ENCODE measurements around the gene IGF2BP1. TPM values are rescaled to one million over a fixed set of nuclear protein-coding genes. Genes with fewer than 3 reads are reported as not detected.

Gene IGF2BP1
- total RNA-seq, 1 donor from 2014 or later = 260 TPM

GRCh38 chr17:49045376-49045775, 48.2 kb downstream of the IGF2BP1 start:
- TF ChIP-seq EZH2 (IDR thresholded peaks at IDR 0.05; ENCODE audit: insufficient read depth, low read length) (no peak), CTCF (IDR thresholded peaks at IDR 0.05; ENCODE audit: insufficient read depth, low read depth, low read length) (no peak)
- Histone ChIP-seq H3K79me2 (ENCODE audit: insufficient read depth, low read length) (peaks cover 3% of the 10 kb centered on the region), H3K4me2 (ENCODE audit: low read length) (no peak overlapping the region), H2AFZ (ENCODE audit: low read depth, low read length) (no peak overlapping the region), H3K9me3 (ENCODE audit: insufficient read depth, low read depth, low read length) (no peaks in the 10 kb centered on the region), H3K4me1 (ENCODE audit: insufficient read depth, low read length) (peaks cover 7% of the 10 kb centered on the region), H3K27me3 (ENCODE audit: insufficient read depth, low read length) (no peaks in the 10 kb centered on the region), H3K4me3 (ENCODE audit: insufficient read depth, low read depth, low read length) (no peak overlapping the region), H3K27ac (ENCODE audit: low read depth, low read length) (no peak overlapping the region), H4K20me1 (ENCODE audit: insufficient read depth, low read length) (peaks cover 31% of the 10 kb centered on the region), H3K36me3 (ENCODE audit: insufficient read depth, low read length) (peaks cover 78% of the 10 kb centered on the region), H3K9ac (ENCODE audit: low read length) (no peak overlapping the region)
- DNase-seq (ENCODE audit: low read depth) = no peak
- FAIRE-seq = no peak
- Mint-ChIP-seq H3K4me1 (ENCODE audit: low read depth, unreplicated experiment) (peaks cover 7% of the 10 kb centered on the region), H3K36me3 (ENCODE audit: low read depth, unreplicated experiment) (peaks cover 31% of the 10 kb centered on the region), H3K27me3 (ENCODE audit: low read depth, unreplicated experiment) (no peaks in the 10 kb centered on the region), H3K4me3 (ENCODE audit: unreplicated experiment) (no peak overlapping the region), H3K9me3 (ENCODE audit: unreplicated experiment) (no peaks in the 10 kb centered on the region), H3K27ac (ENCODE audit: unreplicated experiment) (peak overlapping the region; percentile 19)

GRCh38 chr17:49046912-49047311, 49.7 kb downstream of the IGF2BP1 start:
- H3K4me3 ChIP-seq (ENCODE audit: insufficient read depth, low read depth, low read length) = no peak overlapping the region
- TF ChIP-seq CTCF (IDR thresholded peaks at IDR 0.05; ENCODE audit: insufficient read depth, low read depth, low read length) (no peak), EZH2 (IDR thresholded peaks at IDR 0.05; ENCODE audit: insufficient read depth, low read length) (no peak)
- H2AFZ ChIP-seq (ENCODE audit: low read depth, low read length) = no peak overlapping the region
- H3K27me3 ChIP-seq (ENCODE audit: insufficient read depth, low read length) = no peaks in the 10 kb centered on the region
- H3K27ac ChIP-seq (ENCODE audit: low read depth, low read length) = no peak overlapping the region
- H3K79me2 ChIP-seq (ENCODE audit: insufficient read depth, low read length) = peaks cover 3% of the 10 kb centered on the region
- H3K4me1 Mint-ChIP-seq (ENCODE audit: low read depth, unreplicated experiment) = peaks cover 7% of the 10 kb centered on the region
- H3K9me3 Mint-ChIP-seq (ENCODE audit: unreplicated experiment) = no peaks in the 10 kb centered on the region
- DNase-seq (ENCODE audit: low read depth) (no peak), FAIRE-seq (no peak)
- H3K9me3 ChIP-seq (ENCODE audit: insufficient read depth, low read depth, low read length) = no peaks in the 10 kb centered on the region
- H3K36me3 ChIP-seq (ENCODE audit: insufficient read depth, low read length) = peaks cover 82% of the 10 kb centered on the region
- H3K27ac Mint-ChIP-seq (ENCODE audit: unreplicated experiment) = no peak overlapping the region
- peaks cover 7% of the 10 kb centered on the region for H3K4me1 ChIP-seq (ENCODE audit: insufficient read depth, low read length)
- H3K4me2 ChIP-seq (ENCODE audit: low read length) = no peak overlapping the region
- no peak overlapping the region for H3K4me3 Mint-ChIP-seq (ENCODE audit: unreplicated experiment)
- peaks cover 26% of the 10 kb centered on the region for H3K36me3 Mint-ChIP-seq (ENCODE audit: low read depth, unreplicated experiment)
- H3K9ac ChIP-seq (ENCODE audit: low read length) = no peak overlapping the region
- H4K20me1 ChIP-seq (ENCODE audit: insufficient read depth, low read length) = peaks cover 31% of the 10 kb centered on the region
- H3K27me3 Mint-ChIP-seq (ENCODE audit: low read depth, unreplicated experiment) = no peaks in the 10 kb centered on the region

- no peak overlapping the region for H3K4me2 ChIP-seq (ENCODE audit: low read length)
- Mint-ChIP-seq H3K4me3 (ENCODE audit: unreplicated experiment) (no peak overlapping the region), H3K9me3 (ENCODE audit: unreplicated experiment) (no peaks in the 10 kb centered on the region), H3K27me3 (ENCODE audit: low read depth, unreplicated experiment) (no peaks in the 10 kb centered on the region), H3K36me3 (ENCODE audit: low read depth, unreplicated experiment) (peaks cover 25% of the 10 kb centered on the region), H3K4me1 (ENCODE audit: low read depth, unreplicated experiment) (peaks cover 11% of the 10 kb centered on the region), H3K27ac (ENCODE audit: unreplicated experiment) (no peak overlapping the region)
- TF ChIP-seq CTCF (IDR thresholded peaks at IDR 0.05; ENCODE audit: insufficient read depth, low read depth, low read length) (no peak), EZH2 (IDR thresholded peaks at IDR 0.05; ENCODE audit: insufficient read depth, low read length) (no peak)
- H3K9me3 ChIP-seq (ENCODE audit: insufficient read depth, low read depth, low read length) = no peaks in the 10 kb centered on the region
- no peak overlapping the region for H3K9ac ChIP-seq (ENCODE audit: low read length)
- H4K20me1 ChIP-seq (ENCODE audit: insufficient read depth, low read length) = peaks cover 23% of the 10 kb centered on the region
- H3K36me3 ChIP-seq (ENCODE audit: insufficient read depth, low read length) = peaks cover 72% of the 10 kb centered on the region
- H3K27ac ChIP-seq (ENCODE audit: low read depth, low read length) = no peak overlapping the region
- no peaks in the 10 kb centered on the region for H3K27me3 ChIP-seq (ENCODE audit: insufficient read depth, low read length)
- no peak overlapping the region for H2AFZ ChIP-seq (ENCODE audit: low read depth, low read length)
- H3K4me1 ChIP-seq (ENCODE audit: insufficient read depth, low read length) = peaks cover 7% of the 10 kb centered on the region
- FAIRE-seq = no peak
- peaks cover under 1% of the 10 kb centered on the region for H3K79me2 ChIP-seq (ENCODE audit: insufficient read depth, low read length)
- no peak overlapping the region for H3K4me3 ChIP-seq (ENCODE audit: insufficient read depth, low read depth, low read length)
- DNase-seq (ENCODE audit: low read depth) = no peak
Observed at GRCh38 chr17:49049265-49049664, 52.1 kb downstream of the IGF2BP1 start.

Measured in astrocyte (in vitro differentiated cells and primary cell).